Type B pancreatic cell (in vitro differentiated cells): Measurements from ENCODE around the gene TMEM143. TPM values are rescaled to one million over a fixed set of nuclear protein-coding genes. Genes with fewer than 3 reads are reported as not detected.

Source experiments
- DNase-seq: peaks from one replicate; pipeline ENCODE4 v3.0.0; 2021; ENCODE audit warnings: mixed read lengths; ENCODE audit not compliant: unreplicated experiment; ENCODE audit errors: extremely low spot score
- H3K27ac Mint-ChIP-seq: 2 replicates; pipeline ENCODE4 v1.8.0; 2021; ENCODE audit warnings: mild to moderate bottlenecking, mixed read lengths
- H3K27me3 Mint-ChIP-seq: 2 replicates; pipeline ENCODE4 v1.8.0; 2021; ENCODE audit warnings: mixed read lengths
- H3K36me3 Mint-ChIP-seq: 2 replicates; pipeline ENCODE4 v1.8.0; 2021; ENCODE audit warnings: mixed read lengths
- H3K4me1 Mint-ChIP-seq: one replicate; pipeline ENCODE4 v1.8.0; 2021; ENCODE audit warnings: mixed read lengths; ENCODE audit not compliant: unreplicated experiment
- H3K4me3 Mint-ChIP-seq: 2 replicates; pipeline ENCODE4 v1.8.0; 2021; ENCODE audit warnings: mild to moderate bottlenecking, mixed read lengths
- H3K9me3 Mint-ChIP-seq: 2 replicates; pipeline ENCODE4 v1.8.0; 2021; ENCODE audit warnings: mixed read lengths
- CTCF ChIP-seq: fragments of 200-600 bp; sonication (generic); conservative IDR thresholded peaks from 2 replicates; pipeline ENCODE4 v1.5.0; 2021; ENCODE audit warnings: antibody characterized with exemption, mild to moderate bottlenecking
- total RNA-seq: library from RNA; stranded (reverse); gene quantifications from 2 replicates; pipeline ENCODE4 v1.2.1, GENCODE V29; 2021; ENCODE audit warnings: low replicate concordance

Gene TMEM143
- total RNA-seq, 1 donor from 2014 or later, result 12.8 TPM

GRCh38 chr19:48361912-48362311, 1.8 kb downstream of the TMEM143 start:
- Mint-ChIP-seq H3K9me3 (no peaks in the 10 kb centered on the region), H3K27me3 (no peaks in the 10 kb centered on the region), H3K4me3 (no peak overlapping the region), H3K4me1 (no peaks in the 10 kb centered on the region), H3K36me3 (no peaks in the 10 kb centered on the region), H3K27ac (no peak overlapping the region)
- no peak for TF ChIP-seq CTCF
- no peak for DNase-seq

GRCh38 chr19:48359123-48359522, 4.6 kb downstream of the TMEM143 start:
- no peak overlapping the region for H3K27ac Mint-ChIP-seq
- H3K4me1 Mint-ChIP-seq, result peaks cover 9% of the 10 kb centered on the region
- DNase-seq, result no peak
- no peaks in the 10 kb centered on the region for H3K36me3 Mint-ChIP-seq
- H3K9me3 Mint-ChIP-seq, result no peaks in the 10 kb centered on the region
- H3K27me3 Mint-ChIP-seq, result no peaks in the 10 kb centered on the region
- H3K4me3 Mint-ChIP-seq, result no peak overlapping the region
- no peak for TF ChIP-seq CTCF

GRCh38 chr19:48355365-48355954, 8.3 kb downstream of the TMEM143 start:
- Mint-ChIP-seq H3K4me1 (peaks cover 9% of the 10 kb centered on the region), H3K27ac (peak overlapping the region; percentile 46), H3K27me3 (no peaks in the 10 kb centered on the region), H3K9me3 (no peaks in the 10 kb centered on the region), H3K36me3 (no peaks in the 10 kb centered on the region), H3K4me3 (no peak overlapping the region)
- no peak for TF ChIP-seq CTCF
- DNase-seq, result no peak

- TF ChIP-seq CTCF, result no peak
- H3K4me1 Mint-ChIP-seq, result peaks cover 9% of the 10 kb centered on the region
- no peaks in the 10 kb centered on the region for H3K27me3 Mint-ChIP-seq
- peak overlapping the region; percentile 21 for H3K27ac Mint-ChIP-seq
- H3K4me3 Mint-ChIP-seq, result no peak overlapping the region
- H3K9me3 Mint-ChIP-seq, result no peaks in the 10 kb centered on the region
- H3K36me3 Mint-ChIP-seq, result no peaks in the 10 kb centered on the region
- DNase-seq, result no peak
These were observed 9.3 kb downstream of the TMEM143 start for GRCh38 chr19:48354332-48354992.

GRCh38 chr19:48353677-48354076, 10.1 kb downstream of the TMEM143 start:
- DNase-seq, result no peak
- no peak for TF ChIP-seq CTCF
- Mint-ChIP-seq H3K4me1 (peaks cover 9% of the 10 kb centered on the region), H3K9me3 (no peaks in the 10 kb centered on the region), H3K27ac (no peak overlapping the region), H3K27me3 (no peaks in the 10 kb centered on the region), H3K36me3 (no peaks in the 10 kb centered on the region), H3K4me3 (no peak overlapping the region)
